Liver (tissue), 9 donors: ENCODE data around the gene CACNA1I. TPM values are rescaled to one million over a fixed set of nuclear protein-coding genes. Genes with fewer than 3 reads are reported as not detected.

Experiments used
- DNase-seq: peaks from one replicate; pipeline ENCODE4 v3.0.0-alpha.2; 2017; ENCODE audit warnings: low spot score
- H3K27ac ChIP-seq, 2 donors: one replicate each; pipeline ENCODE4 v1.7.0; 2013; ENCODE audit warnings: inconsistent platforms in 2 of 2, low read length in 2 of 2, control low read depth in 1 of 2, low read depth in 1 of 2, mild to moderate bottlenecking in 1 of 2
- H3K27me3 ChIP-seq, 4 donors: one replicate each; pipeline versions ENCODE4 v1.6.1 to v1.7.0; 2013; ENCODE audit warnings: low read length in 3 of 4, inconsistent platforms in 1 of 4, mild to moderate bottlenecking in 1 of 4, moderate library complexity in 1 of 4; ENCODE audit not compliant: control insufficient read depth in 4 of 4, insufficient read depth in 4 of 4
- H3K36me3 ChIP-seq, 4 donors: one replicate each; pipeline versions ENCODE4 v1.6.1 to v1.7.0; 2013; ENCODE audit warnings: low read length in 3 of 4, mild to moderate bottlenecking in 3 of 4, low read depth in 1 of 4, moderate library complexity in 1 of 4; ENCODE audit not compliant: control insufficient read depth in 4 of 4, insufficient read depth in 3 of 4
- H3K4me1 ChIP-seq, 4 donors: one replicate each; pipeline versions ENCODE4 v1.6.1 to v1.7.0; 2013; ENCODE audit warnings: low read length in 3 of 4, mild to moderate bottlenecking in 3 of 4, moderate library complexity in 1 of 4; ENCODE audit not compliant: control insufficient read depth in 4 of 4, insufficient read depth in 4 of 4
- H3K4me3 ChIP-seq, 3 donors: one replicate each; pipeline versions ENCODE4 v1.6.1 to v1.7.0; 2013; ENCODE audit warnings: low read length in 3 of 3, control low read depth in 1 of 3, low read depth in 1 of 3, mild to moderate bottlenecking in 1 of 3
- H3K9ac ChIP-seq, 2 donors: one replicate each; pipeline ENCODE4 v1.7.0; 2013; ENCODE audit warnings: low read length in 2 of 2, mild to moderate bottlenecking in 2 of 2, moderate library complexity in 2 of 2, control low read depth in 1 of 2, low read depth in 1 of 2
- H3K9me3 ChIP-seq, 4 donors: one replicate each; pipeline versions ENCODE4 v1.6.1 to v1.7.0; 2013; ENCODE audit warnings: low read length in 3 of 4; ENCODE audit not compliant: control insufficient read depth in 4 of 4
- EGR1 ChIP-seq, 2 donors: IDR thresholded peaks; 2 replicates each; pipeline ENCODE4 v1.6.1; 2016 to 2018; ENCODE audit warnings: antibody characterized with exemption in 2 of 2, low read depth in 2 of 2
- FOXA1 ChIP-seq: IDR thresholded peaks from 2 replicates; pipeline ENCODE4 v1.6.1; 2016; ENCODE audit warnings: antibody characterized with exemption
- FOXA2 ChIP-seq: IDR thresholded peaks from 2 replicates; pipeline ENCODE4 v1.6.1; 2016; ENCODE audit warnings: antibody characterized with exemption
- GABPA ChIP-seq, 2 donors: IDR thresholded peaks in 1 of 2; conservative IDR thresholded peaks in 1 of 2; 2 replicates each; pipeline ENCODE4 v1.6.1; 2016; ENCODE audit warnings: antibody characterized with exemption in 2 of 2, mild to moderate bottlenecking in 1 of 2, moderate library complexity in 1 of 2
- HNF4A ChIP-seq, 2 donors: conservative IDR thresholded peaks; 2 replicates each; pipeline ENCODE4 v1.6.1; 2016; ENCODE audit warnings: antibody characterized with exemption in 2 of 2, mild to moderate bottlenecking in 2 of 2
- HNF4G ChIP-seq: IDR thresholded peaks from 2 replicates; pipeline ENCODE4 v1.6.1; 2016; ENCODE audit warnings: antibody characterized with exemption
- JUND ChIP-seq, 2 donors: IDR thresholded peaks; 2 replicates each; pipeline ENCODE4 v1.6.1; 2016; ENCODE audit warnings: antibody characterized with exemption in 2 of 2
- MAX ChIP-seq: IDR thresholded peaks from 2 replicates; pipeline ENCODE4 v1.6.1; 2016; ENCODE audit warnings: antibody characterized with exemption
- NR2F2 ChIP-seq: IDR thresholded peaks from 2 replicates; pipeline ENCODE4 v1.6.1; 2016; ENCODE audit warnings: antibody characterized with exemption
- RAD21 ChIP-seq, 2 donors: IDR thresholded peaks; 2 replicates each; pipeline ENCODE4 v1.6.1; 2016; ENCODE audit warnings: antibody characterized with exemption in 2 of 2, mild to moderate bottlenecking in 2 of 2
- REST ChIP-seq: IDR thresholded peaks from 2 replicates; pipeline ENCODE4 v1.6.1; 2016; ENCODE audit warnings: antibody characterized with exemption, mild to moderate bottlenecking
- RXRA ChIP-seq, 2 donors: IDR thresholded peaks; 2 replicates each; pipeline ENCODE4 v1.6.1; 2017 to 2018; ENCODE audit warnings: antibody characterized with exemption in 2 of 2, mild to moderate bottlenecking in 1 of 2
- SP1 ChIP-seq: IDR thresholded peaks from 2 replicates; pipeline ENCODE4 v1.6.1; 2018; ENCODE audit warnings: antibody characterized with exemption, mild to moderate bottlenecking
- TAF1 ChIP-seq: conservative IDR thresholded peaks from 2 replicates; pipeline ENCODE4 v1.6.1; 2016; ENCODE audit warnings: antibody characterized with exemption, mild to moderate bottlenecking
- YY1 ChIP-seq: IDR thresholded peaks from 2 replicates; pipeline ENCODE4 v1.6.1; 2016; ENCODE audit warnings: antibody characterized with exemption, mild to moderate bottlenecking
- WGBS: extraction: QIAGEN DNeasy Blood & Tissue Kit; methylation state at CpG from one replicate; pipeline ENCODE4 v1.1.7; 2013; 5-methylcytosine and 5-hydroxymethylcytosine counted together
- polyA plus RNA-seq, 2 donors: library from polyadenylated mRNA; stranded (reverse) in 1 of 2; unstranded in 1 of 2; fragments of 200-250 nt in 1 of 2; fragments of >200 nt in 1 of 2; fragmentation: Nextera tagmentation in 1 of 2; extraction: Ambion mirVana in 1 of 2; gene quantifications; one replicate each; pipeline versions ENCODE4 v1.2.1 to v1.2.3, GENCODE V29; 2013 to 2015
- total RNA-seq, 2 donors: library from RNA; depleted of rRNA; stranded (reverse); fragments of >200 nt; gene quantifications; one replicate each; pipeline ENCODE4 v1.2.3, GENCODE V29; 2014
- TF ChIP-seq, protein P1 (sequence below): fragments of 150-350 bp; IDR thresholded peaks from 2 replicates; pipeline ENCODE4 v1.5.1; 2017; ENCODE audit warnings: improper control_type of control experiment, low read depth, low read length; ENCODE audit not compliant: missing input control
- TF ChIP-seq, protein P2 (sequence below): IDR thresholded peaks from 2 replicates; pipeline ENCODE4 v1.6.1; 2016; ENCODE audit warnings: antibody characterized with exemption
- TF ChIP-seq, protein P3 (sequence below): IDR thresholded peaks from 2 replicates; pipeline ENCODE4 v1.6.1; 2016; ENCODE audit warnings: antibody characterized with exemption
- donor health status: healthy.
- donor health status: healthy.
- donor health status: healthy.
- donor health status: healthy.
- donor health status: healthy.

The CACNA1I gene
- total and polyA plus RNA-seq, 4 donors, result under 0.01 to 0.14 (median 0.01) TPM; not detected in 1

DNA sequence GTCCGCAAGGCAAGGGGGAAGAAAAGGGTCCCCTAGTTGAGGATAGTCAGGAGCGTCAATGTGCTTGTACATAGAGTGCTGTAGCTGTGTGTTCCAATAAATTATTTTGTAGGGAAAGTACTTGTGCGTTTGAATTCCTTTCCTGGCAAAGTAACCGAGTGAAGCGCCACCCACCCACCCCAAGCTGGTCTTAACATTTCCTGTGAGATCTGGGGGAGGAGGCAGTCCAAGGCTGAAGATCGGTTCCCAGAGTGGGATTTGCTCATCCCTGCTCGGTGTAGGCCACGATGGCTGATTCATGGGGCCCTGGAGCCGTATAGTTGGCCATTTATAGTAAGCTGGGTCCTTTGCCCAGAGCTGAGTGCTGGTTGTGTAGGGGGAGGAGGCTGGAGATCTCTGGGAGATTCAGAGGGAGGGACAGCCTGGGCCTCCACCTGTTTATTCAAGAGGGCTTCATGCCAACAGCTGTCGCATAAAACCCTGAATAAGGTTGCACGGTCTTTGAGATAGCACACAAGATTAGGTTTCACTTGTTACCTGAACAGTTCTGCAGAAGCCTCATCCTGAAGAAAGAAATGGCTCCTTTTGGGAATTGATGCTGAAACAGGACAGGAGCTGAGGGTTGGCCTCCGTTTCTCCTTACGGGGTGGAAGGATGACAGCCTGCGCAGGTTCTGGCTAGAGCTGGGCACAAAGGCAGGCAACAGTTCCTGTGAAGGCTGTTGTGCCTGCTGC is 47.8 kb upstream of the CACNA1I start:
- Histone ChIP-seq H3K36me3 (peaks cover 4 to 26% (median 21%) of the 10 kb centered on the region in 4 donors), H3K27ac (no peak overlapping the region), H3K4me3 (peak overlapping the region; percentile 3 to 92 (median 9)), H3K9me3 (no peaks in the 10 kb centered on the region), H3K9ac (no peak overlapping the region), H3K27me3 (no peaks in the 10 kb centered on the region), H3K4me1 (peaks cover 3 to 60% (median 42%) of the 10 kb centered on the region in 4 donors)
- no peak for TF ChIP-seq FOXA2
- no peak for TF ChIP-seq EGR1 (IDR thresholded peaks at IDR 0.05; ENCODE audit: low read depth in 2 of 2)
- no peak for TF ChIP-seq MAX
- TF ChIP-seq TAF1, result no peak
- TF ChIP-seq, protein P1, sequence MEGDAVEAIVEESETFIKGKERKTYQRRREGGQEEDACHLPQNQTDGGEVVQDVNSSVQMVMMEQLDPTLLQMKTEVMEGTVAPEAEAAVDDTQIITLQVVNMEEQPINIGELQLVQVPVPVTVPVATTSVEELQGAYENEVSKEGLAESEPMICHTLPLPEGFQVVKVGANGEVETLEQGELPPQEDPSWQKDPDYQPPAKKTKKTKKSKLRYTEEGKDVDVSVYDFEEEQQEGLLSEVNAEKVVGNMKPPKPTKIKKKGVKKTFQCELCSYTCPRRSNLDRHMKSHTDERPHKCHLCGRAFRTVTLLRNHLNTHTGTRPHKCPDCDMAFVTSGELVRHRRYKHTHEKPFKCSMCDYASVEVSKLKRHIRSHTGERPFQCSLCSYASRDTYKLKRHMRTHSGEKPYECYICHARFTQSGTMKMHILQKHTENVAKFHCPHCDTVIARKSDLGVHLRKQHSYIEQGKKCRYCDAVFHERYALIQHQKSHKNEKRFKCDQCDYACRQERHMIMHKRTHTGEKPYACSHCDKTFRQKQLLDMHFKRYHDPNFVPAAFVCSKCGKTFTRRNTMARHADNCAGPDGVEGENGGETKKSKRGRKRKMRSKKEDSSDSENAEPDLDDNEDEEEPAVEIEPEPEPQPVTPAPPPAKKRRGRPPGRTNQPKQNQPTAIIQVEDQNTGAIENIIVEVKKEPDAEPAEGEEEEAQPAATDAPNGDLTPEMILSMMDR, result no peak
- TF ChIP-seq HNF4A (conservative IDR thresholded peaks at IDR 0.05), result no peak
- no peak for TF ChIP-seq SP1
- no peak for TF ChIP-seq RXRA (IDR thresholded peaks at IDR 0.05)
- no peak for TF ChIP-seq FOXA1
- no peak for TF ChIP-seq GABPA (IDR thresholded peaks at IDR 0.05 in 1 of 2, conservative IDR thresholded peaks at IDR 0.05 in 1 of 2)
- TF ChIP-seq, protein P2, sequence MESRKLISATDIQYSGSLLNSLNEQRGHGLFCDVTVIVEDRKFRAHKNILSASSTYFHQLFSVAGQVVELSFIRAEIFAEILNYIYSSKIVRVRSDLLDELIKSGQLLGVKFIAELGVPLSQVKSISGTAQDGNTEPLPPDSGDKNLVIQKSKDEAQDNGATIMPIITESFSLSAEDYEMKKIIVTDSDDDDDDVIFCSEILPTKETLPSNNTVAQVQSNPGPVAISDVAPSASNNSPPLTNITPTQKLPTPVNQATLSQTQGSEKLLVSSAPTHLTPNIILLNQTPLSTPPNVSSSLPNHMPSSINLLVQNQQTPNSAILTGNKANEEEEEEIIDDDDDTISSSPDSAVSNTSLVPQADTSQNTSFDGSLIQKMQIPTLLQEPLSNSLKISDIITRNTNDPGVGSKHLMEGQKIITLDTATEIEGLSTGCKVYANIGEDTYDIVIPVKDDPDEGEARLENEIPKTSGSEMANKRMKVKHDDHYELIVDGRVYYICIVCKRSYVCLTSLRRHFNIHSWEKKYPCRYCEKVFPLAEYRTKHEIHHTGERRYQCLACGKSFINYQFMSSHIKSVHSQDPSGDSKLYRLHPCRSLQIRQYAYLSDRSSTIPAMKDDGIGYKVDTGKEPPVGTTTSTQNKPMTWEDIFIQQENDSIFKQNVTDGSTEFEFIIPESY, result no peak
- TF ChIP-seq, protein P3, sequence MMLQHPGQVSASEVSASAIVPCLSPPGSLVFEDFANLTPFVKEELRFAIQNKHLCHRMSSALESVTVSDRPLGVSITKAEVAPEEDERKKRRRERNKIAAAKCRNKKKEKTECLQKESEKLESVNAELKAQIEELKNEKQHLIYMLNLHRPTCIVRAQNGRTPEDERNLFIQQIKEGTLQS, result no peak
- no peak for TF ChIP-seq REST
- no peak for TF ChIP-seq HNF4G
- TF ChIP-seq JUND (IDR thresholded peaks at IDR 0.05), result no peak
- TF ChIP-seq NR2F2, result no peak
- TF ChIP-seq RAD21 (IDR thresholded peaks at IDR 0.05), result no peak
- no peak for TF ChIP-seq YY1
- WGBS, result 36% methylated on average over 14 of the region's 14 CpGs
- DNase-seq, result no peak
